NCI-H128 (cell line): ENCODE results near the gene CAMK2A.
A peak's percentile ranks its signal among the peaks of the same experiment; 100 is the strongest.

Source experiments
- DNase-seq: peaks from one replicate; lab custom pipeline; 2025; ENCODE audit not compliant: unreplicated experiment; lab: John Stamatoyannopoulos, UW

Gene CAMK2A

DNA sequence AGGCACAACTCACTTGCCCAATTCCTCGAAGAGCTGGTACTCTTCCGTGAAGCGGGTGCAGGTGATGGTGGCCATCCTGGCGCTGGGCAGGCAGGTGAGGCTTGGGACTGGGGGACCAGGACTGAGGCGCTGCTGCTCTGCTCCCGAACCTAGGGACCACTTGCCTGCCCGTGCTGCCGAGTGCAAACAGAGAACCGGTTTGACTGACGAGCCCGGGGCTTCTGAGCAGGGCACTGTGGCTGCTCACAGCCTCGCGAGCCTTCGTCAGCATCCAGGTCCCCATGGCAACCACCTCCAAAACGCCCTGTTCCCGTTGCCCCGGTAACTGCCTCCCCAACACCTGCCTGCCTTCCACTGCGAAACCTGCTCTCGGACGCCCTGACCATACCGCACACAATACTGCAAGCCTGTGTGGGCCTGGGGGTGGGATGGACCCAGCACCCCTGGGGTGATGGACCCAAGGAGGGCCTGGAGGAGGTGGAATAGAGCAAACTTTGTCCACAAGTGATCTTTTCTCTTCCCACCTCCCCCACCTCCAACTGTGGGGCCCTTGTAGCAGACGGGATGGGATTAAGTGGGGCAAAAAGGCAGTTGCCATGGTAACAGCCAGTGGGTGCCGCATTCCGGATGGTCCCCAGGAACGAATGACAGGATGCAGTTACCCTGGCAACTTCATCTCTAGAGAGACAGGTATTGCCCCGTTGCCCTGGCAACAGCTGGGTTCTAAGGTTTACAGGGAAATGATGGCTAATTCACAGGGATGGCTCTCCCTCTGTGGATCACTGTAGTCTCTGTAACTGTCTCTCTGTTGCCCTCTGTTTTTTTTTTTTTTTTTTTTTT, at the start of gene CAMK2A:
CAMK2A (minus strand) TSS at position 223 of the 840 bp plus-strand sequence; CDS start at position 75, 148 bp downstream.
- peak; percentile 28 for DNase-seq

DNA sequence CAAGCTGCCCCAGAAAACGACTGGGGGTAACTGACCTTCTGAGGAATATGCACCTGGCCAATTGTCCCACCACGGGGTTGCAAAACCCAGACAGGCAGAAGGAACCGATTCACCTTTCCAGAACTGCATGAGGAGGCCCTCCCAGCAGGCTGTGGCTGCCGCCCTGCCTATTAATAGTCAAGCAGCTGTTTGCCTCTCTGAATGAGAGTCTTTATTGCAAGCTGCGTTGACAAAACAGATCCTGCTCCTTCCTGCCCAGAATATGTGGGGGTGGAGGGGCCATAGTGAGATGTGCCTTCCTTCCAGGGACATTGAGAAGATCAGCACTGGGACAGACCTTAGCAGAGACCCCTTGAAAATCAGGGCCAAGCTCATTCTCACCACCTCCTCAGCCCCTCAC, 49.6 kb upstream of the CAMK2A start:
- DNase-seq, result no peak

DNA sequence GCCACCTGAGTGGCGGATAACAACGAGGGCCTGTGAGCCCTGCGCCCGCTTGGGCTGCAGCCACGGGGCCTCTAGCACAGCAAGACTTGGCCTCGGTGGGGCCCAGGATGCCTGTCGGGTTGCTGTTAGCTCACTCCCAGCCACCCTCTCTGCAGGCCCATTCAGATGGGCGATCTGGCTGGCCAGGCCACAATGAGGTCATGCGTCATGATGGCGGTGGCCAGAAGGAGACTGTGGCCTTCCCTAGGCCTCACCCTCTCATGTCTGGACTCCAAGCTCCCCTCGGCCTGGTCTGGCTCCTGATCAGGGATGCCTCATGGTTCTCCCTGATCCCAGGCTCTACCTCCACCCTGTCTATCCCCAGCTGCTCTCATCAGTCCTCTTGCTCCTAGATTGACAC, 49.0 kb upstream of the CAMK2A start:
- DNase-seq, result no peak

DNA sequence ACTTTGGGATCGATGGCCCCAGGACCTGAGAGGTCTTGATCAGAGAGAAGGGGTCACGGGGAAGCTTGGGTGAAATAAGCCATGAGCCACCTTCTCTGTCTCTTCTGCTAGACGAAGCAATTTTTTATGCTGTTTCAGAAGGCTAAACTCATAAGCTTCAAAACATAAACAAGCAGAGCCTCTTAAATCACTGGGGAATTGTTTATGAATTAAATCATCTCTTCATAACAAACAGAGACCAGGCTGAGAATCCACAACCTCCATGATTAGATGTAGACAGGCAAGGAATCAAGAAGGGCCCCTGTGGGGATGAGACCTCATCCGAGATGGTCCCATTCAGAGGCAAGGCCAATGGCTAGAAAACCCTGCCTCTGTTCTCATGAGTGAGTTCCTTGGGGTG, 46.2 kb upstream of the CAMK2A start:
- DNase-seq, result no peak

DNA sequence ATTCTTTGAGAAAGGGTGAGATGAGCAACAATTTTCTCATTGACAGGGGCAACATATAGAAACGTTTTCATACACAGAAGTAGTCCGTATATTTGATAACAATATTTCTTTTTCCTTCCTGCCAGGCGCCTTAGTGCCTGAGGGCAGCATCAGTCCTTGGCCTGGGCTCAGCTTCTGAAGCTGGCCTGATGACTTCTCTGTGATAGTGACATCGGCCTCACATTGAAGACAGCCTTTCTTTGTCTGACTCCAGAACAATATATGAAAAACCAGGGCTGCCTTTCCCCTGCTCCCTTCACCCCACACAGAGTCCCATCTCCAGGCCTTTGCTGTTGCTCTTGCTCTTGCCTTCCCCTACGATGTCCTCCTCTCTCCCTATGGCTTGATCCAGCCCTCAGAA, 43.8 kb upstream of the CAMK2A start:
- no peak for DNase-seq

DNA sequence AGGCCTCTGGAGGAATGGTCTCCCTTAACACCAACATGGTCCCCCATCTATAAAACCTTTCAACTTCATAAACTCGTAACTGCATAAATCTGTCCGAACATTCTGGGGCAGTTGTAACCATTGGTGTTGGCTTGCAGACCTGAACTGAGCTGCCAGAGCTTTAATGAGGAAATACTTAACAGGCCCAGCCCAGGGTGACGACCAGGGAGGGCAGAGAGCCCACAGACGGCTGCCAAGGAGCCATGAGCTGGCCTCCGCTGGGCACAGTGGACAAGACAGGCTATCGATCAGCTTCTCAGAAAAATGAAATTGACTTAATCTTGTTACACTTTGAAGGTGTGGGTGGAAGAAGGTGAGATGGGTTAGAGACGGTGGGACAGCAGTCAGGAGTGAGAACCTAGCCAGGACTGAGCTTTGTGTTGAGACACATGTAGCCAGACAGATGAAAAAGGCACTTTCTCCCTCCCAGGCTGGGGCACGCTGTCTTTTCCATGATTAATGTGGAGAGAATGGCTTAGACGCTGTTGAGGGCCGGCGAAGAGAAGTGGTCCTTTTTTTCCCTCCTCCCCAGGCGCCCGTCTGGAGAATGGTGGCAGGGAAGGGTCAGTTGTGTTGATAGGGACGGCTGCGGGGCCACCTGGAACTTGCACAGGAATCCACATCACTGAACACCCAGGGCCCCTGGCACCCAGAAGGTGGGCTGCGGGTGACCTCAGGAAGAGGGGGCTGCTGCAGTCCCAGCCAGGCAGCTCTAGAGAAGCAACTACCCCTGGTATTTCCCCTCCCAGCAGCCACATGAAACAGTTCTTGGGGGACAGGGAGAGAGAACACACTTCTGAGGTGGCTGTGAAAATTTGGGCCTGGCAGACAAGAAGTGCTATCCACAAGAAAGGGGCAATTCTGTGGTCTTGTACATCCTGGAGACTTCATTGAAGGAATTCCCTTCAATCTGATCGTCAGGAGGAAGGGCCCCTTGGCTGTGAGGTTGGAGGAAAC, 40.6 kb upstream of the CAMK2A start:
- DNase-seq, result no peak

DNA sequence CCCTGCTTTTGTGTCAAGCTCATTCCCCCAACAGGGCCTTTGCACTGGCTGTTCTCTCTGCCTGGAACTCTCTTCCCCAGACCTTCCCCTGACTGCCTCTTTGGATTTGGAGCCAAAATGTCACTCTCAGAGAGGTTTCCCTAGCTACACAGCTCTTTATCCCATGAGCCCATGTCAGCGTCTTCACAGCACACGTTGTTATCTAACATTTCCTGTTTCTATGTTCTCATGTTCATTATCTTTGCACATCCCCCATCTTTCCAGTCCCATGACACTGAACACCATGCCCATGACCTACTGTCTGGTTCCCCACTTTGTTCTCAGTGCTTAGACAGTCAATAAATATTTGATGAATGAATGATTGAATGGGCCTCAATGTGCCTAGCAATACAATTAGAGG, 39.5 kb upstream of the CAMK2A start:
- no peak for DNase-seq

DNA sequence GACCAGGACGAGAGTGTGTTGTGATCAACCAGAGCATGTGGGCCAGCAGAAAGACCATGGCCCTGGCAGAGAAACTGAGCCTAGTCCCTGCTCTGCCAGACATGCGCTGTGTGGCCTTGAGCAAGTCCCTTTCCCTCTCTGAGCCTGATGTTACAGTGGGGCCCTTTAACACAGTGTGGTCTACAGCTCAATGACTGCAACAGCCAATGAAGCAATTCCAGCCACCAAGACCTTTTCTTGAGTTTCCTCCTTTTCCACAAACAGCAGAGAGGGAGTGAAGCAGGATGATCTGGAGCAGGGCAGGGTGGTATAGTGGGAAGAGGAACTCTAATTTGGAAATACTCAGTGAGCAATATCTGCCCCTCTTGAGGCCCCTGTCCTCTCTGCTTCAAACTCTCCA, 38.9 kb upstream of the CAMK2A start:
- no peak for DNase-seq

DNA sequence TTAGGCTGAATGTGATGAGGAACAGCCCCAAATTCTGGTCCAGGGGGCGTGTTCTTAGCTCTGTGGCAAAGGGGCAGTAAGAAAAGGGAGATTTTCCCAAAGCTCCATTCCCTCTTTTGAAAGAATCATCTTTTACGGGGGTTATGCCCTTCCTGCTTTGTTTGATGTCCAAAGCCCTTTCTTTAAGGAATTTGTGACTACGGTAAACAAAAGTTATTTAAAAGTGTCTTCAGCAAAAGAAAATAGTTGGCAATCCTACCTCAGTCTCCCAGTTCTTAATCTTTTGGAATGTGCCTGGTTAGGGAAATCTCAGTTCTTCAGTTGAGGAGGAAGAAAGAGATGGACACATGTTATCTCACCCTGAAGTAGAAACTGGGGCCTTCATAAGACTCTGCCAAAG, 37.6 kb upstream of the CAMK2A start:
- no peak for DNase-seq

DNA sequence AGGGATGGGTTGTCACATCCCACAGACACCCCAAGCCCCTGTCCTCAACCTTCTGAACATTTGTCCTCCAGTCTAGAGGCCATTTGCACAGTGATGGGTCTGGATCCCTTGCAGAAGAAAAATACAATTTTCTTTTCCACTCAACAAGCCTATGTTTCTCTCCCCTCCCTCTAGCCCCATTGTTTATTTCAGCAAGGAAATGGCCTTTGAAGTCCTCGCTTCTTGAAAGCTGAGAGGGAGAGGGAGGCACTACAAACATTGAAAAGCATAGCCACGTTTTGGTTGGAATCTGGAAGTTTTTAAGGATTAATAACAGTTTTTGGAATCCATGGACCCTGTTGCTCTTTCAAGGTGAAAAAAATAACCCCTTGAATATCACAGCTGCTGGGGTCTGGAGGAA, 37.1 kb upstream of the CAMK2A start:
- no peak for DNase-seq

DNA sequence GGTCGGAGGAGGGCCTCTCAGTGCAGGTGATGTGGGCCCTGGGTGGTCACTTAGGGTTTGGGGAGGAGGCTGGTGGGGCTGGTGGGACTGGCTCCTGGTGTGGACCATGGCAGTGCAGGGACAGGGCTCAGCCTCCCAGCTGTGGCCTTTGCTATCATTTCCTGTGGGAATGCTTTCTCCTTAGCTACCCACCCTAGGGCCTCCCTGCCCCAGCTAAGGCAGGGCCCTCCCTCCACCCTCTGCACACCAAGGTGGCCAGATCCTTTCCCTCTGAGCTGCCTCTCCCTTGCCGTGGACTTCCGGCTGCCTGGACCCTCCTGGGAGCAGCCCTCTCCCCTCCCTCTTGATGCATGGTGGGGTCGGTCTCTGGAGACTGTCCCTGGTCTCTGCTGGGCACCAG, 35.9 kb upstream of the CAMK2A start:
- no peak for DNase-seq

DNA sequence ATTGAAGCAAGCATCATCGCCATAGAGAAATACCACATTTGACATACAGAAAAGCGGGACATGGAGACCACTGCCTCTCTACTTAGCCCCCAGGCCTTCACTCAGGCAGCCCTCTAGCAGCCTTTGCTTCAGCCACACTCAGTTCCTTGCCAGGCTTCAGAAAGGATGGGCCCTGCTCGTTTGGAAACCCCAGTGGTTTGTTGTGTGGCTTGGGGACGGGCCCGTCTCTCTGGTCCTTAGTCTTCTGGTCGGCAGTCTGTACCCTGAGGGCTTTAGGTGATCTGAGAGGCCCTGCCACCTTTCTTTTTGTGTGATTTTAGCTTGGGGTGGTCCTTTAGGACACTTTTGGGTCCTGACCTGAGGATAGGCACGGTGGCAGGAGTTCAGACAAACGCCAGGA, 34.2 kb upstream of the CAMK2A start:
- no peak for DNase-seq

DNA sequence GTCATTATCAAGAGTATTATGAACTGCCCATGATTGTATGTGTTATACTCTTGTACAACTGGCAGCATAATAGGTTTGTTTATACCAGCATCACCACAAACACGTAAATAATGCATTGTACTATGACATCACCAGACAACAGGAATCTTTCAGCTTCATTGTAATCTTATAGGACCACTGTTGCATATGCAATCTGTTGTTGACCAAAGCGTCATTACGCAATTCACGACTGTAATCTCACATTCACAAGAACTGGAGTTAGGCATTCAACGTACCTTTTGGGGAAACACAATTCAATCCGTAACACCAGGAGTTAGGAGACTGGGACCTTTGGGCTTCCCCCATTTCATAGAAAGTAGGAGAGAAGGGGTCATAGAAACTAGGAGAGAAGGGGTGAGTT, 33.5 kb upstream of the CAMK2A start:
- DNase-seq, result no peak

DNA sequence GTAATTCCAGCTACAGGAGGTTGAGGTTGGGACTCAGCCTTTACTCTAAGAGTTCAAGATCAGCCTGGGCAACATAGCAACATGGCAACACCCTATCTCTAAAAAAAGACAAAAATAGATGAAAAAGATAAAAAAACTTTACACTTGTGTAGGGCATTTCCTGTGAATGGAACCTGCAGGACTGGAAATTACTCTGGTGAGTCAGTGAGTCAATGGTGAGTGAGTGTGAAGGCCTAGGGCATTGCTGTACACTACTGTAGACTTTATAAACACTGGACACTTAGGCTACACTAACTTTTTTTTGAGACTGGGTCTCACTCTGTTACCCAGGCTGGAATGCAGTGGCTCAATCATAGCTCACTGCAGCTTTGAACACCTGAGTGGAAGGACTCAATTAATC, 32.6 kb upstream of the CAMK2A start:
- no peak for DNase-seq

DNA sequence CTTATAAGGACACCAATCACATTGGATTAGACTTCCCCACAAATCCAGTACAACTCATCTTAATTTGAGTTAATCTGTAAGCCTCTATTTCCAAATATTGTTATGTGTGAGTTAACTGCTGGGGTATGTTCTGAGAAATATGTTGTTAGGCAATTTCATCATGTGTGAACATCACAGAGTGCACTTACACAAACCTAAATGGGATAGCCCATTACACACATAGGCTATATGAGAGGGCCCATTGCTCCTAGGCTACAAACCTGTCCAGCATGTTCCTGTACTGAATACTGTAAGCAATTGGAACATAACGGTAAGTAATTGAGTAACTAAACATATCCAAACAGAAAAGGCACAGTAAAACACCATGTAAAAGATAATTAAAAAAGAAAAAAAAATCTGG, 32.2 kb upstream of the CAMK2A start:
- DNase-seq, result no peak

DNA sequence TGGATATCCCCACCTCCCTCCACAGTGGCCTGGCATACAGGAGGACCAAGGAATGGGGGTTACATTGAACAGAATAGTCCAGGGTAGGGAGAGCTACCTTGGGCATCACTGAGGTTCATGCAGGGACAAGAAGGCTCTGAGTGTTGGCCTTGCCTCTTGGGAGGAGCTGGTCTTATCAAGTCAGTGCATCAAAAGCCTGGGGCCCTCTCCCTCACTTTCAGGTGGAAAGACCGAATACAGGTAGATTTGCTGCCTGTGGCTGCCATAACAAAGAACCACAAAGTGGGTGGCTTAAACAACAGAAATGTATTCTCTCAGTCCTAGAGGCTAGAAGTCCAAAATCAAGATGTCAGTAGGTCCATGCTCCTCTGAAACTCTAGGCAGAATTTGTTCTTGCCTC, 31.6 kb upstream of the CAMK2A start:
- DNase-seq, result no peak

DNA sequence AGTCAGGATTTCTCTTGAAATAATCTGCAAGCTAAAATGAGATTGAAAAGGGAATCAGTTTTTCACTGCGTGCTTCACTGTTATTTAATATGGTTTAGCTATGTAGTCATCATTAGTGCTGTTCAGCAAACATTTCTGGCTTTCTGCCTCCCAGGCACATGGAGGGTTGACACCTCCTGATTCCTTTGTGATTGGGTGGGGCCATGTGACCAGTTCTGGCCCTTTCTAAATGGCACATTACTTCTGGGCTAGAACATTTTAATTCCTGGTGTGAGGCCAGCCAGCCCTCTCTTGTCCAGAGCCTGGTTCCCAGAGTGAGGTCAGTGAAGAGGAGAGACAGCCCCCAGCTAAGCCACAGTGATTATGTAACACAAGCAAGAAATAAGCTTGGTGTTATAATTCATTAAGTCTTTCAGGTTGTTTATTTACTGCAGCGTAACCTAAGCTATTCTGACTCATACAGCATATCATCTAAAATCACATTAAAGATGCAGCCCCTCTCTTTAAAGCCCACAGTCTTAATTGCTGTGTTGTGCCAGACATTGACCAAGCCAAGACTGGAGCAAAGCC, 30.6 kb upstream of the CAMK2A start:
- no peak for DNase-seq

DNA sequence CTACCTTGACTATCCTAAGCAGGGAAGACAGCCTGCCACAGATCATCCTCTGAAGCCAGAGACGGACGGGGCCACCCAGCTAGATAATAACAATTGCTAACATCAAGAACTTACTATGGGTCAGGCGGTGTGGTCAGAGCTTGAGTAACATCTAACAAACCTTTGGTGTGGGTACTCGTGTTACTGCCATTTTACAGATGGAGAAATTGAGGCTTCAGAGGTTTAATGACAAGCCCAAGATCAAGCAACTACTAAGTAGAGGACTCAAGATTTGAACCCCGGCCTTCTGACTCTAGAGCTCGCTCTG, 29.9 kb upstream of the CAMK2A start:
- DNase-seq, result no peak

DNA sequence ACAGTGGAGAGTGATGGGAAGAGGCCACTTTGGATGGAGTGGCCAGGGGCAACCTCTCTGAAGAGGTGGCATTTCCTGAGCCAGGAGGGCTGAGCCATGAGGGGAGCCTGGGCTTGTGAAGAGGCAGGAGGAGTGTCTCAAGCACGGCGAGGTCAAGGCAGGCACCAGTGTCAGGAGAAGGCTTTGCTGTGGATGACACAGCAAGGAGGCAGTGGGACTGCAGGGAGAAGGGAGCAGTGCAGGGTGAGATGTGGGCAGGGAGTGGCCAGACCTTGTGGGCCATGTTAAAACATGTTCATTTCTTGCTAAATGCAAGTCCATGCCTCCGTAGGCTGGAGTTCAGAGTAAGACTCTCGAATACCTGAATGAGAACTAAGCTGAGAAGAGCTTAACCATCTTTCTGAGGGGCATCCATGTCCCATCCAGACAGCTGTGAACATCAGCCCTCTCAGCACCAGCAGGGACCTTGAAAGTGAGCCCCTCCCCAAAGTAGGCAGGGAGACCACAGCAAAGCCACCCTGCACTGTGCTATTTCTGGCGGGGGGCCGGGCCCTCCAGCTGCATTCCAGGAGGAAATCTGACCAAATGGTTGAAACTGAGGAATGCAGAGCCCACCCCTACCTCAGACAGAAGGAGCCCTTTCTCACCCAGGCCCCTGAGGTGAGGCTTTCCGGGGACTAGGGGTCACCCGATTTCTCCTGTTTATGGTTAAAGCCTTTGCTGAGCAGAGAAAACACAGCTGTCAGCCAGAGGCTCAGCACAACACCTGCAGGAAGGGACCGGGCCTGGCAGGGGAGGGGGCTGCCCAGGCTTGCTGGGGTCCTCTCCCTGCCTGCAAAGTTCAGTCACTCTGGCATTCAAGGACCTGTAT, 29.3 kb upstream of the CAMK2A start:
- no peak for DNase-seq

DNA sequence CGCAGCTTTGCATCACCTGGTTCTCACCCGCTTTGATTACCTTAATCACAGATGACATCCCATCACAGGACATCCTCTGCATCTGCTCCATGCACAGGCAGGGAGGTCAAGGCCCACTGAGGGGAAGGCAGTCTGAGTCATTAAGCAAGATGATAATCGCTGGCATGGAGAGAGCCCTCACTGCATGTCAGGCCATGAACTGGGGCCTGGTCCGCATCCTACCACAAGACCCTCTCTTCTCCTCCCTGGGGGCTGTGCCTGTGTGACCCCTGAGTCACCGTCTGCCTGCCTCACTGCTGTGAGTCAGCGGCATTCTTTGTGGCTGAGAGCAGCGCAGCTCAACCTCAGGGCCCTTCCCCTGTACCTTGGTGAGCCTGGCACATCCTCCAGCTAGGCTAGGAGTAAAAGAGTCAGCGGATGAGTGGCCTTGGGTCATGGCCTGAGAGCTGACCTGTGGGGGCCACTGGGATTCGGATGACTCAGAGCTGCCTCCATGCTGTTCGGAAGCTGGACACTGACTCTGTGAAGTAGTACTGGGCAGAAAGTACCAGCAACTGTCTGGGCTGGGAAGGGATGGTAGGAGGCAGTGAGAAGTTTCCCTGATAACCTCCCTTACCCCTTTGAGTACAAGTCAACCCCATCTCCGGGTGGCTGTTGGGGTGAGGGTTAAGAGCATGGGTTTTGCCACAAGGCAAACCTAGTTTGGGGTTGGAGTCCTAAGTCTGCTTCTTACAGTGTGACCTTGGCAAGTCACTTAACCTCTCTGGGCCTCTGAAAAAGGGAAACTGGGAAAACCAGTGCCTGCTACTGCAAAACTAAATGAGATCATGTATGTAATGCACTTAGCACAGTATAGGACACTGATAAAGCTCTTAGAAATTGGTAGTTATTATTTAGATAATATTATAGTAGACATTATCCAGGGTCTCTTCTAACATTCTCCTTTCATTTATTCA, 27.8 kb upstream of the CAMK2A start:
- DNase-seq, result no peak
